Measurements from ENCODE around the gene XRCC3.

GRCh38 chr14:103669370-103669769 is 45.9 kb downstream of the XRCC3 start:
- no peak for TF ChIP-seq POLR2A (IDR thresholded peaks at IDR 0.05)
- TF ChIP-seq CTCF (IDR thresholded peaks at IDR 0.05) = no peak
- TF ChIP-seq POLR2AphosphoS5 (IDR thresholded peaks at IDR 0.05; ENCODE audit: insufficient read depth in 1 of 2, low read depth in 1 of 2) = no peak

Measured in vagina (tissue), 2 donors.